GM21576 (cell line): Measurements from ENCODE around the gene CBX7.

Experiments
- ATAC-seq: cut with Tn5 transposase; IDR thresholded peaks from one replicate; pipeline ENCODE4 v1.9.1; 2021; ENCODE audit warnings: mild to moderate bottlenecking, moderate library complexity; ENCODE audit not compliant: unreplicated experiment

Gene CBX7

GRCh38 chr22:39094717-39095389 is 57.6 kb downstream of the CBX7 start:
- no peak for ATAC-seq

GRCh38 chr22:39092111-39092862 is 60.2 kb downstream of the CBX7 start:
- ATAC-seq = no peak

DNA sequence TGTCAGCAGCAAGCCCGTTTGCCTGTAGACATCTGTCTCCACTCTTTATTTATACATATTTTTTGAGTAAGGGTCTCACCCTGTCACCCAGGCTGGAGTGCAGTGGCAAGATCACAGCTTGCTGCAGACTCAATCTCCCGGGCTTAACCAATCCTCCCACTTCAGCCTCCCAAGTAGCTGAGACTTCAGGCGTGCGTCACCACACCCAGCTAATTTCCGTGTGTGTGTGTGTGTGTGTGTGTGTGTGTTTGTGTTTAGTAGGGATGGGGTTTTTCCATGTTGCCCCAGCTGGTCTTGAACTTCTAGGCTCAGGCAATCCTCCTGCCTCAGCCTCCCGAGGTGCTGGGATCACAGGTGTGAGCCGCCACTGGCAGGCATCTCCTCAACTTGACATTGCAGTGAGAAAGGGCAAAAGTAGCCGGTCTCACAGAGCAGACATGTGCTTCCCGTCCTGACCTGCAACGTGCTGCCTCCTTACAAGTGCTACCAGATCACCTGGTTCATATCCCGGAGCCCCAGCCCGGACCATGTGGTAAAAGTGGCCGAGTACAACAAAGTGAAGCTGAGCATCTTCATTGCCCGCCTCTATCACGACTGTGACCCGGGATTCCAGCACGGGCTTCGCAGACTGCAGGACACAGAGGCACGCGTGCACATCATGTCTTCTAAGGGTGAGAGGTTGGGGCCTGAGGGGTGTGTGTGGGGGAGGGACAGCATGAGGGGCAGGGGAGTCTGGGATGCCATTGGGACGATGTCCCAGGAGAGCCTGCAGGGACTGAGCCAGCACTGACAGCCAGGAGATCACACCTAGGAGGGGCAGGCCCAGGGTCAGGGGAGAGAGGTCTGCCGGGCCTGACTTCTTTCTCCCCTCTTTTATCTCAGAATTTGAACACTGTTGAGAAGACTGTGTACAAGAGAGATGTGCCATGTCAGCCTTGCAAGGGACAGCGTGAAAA is 61.1 kb downstream of the CBX7 start:
- ATAC-seq = no peak

- no peak for ATAC-seq
These were observed 61.9 kb downstream of the CBX7 start for GRCh38 chr22:39090426-39091064.

DNA sequence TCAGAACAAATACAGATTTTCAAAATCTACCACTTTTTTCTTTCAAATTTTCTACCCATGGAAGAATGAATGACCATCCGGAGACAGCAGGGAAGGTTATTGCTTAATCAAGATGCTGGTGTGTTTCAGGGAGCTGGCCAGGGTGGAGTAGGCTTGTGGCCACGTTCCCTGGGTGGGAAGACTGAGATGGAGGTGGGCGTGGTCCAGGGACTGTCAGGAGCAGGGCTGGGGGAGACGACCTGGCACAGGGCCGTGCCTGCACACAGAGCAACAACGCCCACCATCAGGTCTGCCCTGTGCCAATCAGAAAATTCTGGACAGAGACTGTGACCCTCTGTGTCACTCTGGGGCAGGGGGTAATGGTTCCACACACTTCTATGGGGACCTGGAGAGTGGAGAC is 62.6 kb downstream of the CBX7 start:
- ATAC-seq = no peak

DNA sequence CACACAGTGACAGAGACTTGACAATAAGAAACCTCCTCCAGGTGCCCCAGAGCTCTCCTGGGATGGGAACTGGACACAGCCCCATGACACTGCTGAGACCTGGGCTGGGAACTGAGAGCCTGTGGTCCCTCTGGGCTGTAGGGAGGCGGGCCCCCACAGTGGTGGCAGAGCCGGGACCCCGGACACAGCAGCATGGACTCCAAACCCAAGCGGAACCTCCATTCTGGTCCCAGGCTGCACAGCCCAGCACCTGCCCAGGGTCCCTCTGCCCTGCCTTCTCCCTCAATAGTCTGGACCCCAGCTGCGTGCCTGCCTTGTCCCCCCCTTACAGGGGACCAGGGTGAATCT is 63.8 kb downstream of the CBX7 start:
- ATAC-seq = no peak

GRCh38 chr22:39087881-39088684 is 64.4 kb downstream of the CBX7 start:
- no peak for ATAC-seq

DNA sequence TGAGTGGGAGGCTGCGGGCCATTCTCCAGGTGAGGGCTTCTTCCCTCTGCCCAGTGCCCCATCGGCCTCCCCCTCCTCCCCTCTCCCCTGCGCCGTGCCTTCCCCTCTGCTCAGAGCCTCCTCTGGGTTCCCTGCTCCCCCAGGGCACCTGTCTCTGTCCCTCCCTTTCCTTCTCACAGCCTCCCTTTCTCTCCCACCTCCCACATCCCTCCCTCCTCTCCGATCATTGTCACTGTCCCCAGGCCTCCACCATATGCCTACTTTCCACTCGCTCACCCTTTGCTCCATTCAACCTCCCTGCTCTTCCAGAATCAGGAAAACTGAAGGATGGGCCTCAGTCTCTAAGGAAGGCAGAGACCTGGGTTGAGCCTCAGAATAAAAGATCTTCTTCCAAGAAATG is 65.4 kb downstream of the CBX7 start:
- ATAC-seq = no peak

- no peak for ATAC-seq
These were observed 67.8 kb downstream of the CBX7 start for GRCh38 chr22:39084666-39085065.

DNA sequence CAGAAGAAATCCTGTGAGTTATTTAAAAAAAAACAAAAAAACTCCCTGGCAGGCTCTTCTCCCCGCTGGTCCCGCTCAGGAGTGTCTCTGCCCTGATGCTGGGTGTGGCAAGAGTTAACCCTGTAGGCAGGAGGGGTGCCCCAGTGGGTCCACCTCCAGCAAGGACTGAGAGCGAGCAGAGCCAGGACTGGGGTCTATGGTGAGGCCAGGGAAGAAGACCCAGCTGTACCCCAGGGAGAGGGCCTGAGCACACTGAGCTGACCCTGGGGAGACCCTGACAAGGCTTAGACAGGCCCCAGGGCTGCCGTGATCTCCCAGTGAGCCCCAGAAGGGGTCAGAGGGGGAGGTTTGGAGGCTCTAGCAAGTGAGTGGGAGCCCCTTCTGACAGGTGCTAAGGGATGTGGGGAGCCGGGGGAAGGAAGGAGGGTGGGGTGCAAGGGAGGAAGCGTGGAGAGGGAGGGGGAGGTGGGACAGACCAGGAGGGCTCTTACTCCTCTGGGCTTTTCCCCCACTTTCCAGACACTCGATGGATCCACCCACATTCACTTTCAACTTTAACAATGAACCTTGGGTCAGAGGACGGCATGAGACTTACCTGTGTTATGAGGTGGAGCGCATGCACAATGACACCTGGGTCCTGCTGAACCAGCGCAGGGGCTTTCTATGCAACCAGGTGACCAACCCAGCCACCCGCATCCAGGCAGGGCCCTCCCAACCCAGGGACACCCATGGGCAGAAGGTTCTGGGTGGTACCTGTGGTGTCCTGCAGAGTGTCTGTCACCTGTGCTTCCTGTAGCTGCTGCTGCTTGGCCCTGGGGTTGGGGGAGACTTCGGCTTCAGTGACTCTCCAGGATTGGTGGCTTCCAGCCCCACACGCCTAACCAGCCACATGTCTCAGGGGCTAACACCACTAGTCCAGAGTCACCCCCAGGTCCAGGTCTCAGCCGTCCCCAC is 69.0 kb downstream of the CBX7 start:
- no peak for ATAC-seq

GRCh38 chr22:39081598-39081997 is 70.9 kb downstream of the CBX7 start:
- ATAC-seq = no peak

GRCh38 chr22:39081016-39081415 is 71.5 kb downstream of the CBX7 start:
- no peak for ATAC-seq
